Measurements from ENCODE around the gene COPZ2.
"Not testable (repeated sequence)": the region's sequence is repeated elsewhere in the genome, so short reads cannot be mapped to it uniquely, and the experiment has no call there.

Gene COPZ2

DNA sequence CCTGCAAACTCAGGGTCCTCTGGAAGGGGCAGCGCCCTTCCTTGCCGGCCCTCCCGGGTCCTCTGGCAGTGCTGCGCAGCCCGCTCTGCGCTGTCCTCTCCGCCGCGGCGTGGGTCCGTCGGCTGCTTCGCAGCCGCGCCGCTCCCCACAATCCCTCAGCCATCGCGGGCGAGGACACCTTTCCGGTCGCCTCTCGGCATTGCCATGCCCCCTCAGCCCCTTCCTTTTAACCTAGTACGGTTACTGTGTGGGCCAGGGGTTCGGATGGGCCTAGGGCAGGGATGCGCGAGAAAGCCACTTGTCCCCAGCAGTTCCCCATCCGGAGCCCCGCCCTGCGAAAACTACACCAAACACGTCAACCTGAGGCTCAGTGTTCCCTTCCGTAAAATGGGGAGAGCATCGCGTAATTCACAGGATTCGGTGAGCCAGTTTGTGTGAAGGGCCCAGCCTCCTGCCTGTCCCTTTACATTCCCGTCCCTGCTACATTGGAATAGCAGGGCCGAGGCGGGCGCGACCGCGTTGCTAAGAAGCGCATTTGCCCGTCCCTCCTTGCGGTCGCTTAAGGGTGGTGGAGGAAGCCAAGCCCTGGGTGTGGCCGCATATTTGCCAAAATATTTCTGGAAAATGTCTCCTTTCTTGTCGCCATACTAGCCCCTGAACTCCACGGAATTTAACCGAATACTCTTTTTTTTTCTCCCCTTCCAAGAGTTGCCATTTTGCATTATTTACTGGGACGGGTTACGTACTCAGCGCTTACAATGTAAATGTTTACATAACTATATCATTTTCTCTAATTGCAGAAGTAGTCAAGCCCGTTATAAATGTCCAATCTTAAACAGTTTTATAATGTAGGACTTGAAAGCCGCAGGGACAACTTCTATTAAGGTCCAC is 13.2 kb downstream of the COPZ2 start:
- Histone ChIP-seq H3K36me3 (ENCODE audit: control insufficient read depth in 2 of 2, insufficient read depth in 2 of 2, low read length in 2 of 2) (no peaks in the 10 kb centered on the region), H3K9ac (ENCODE audit: low read depth in 1 of 2, low read length in 2 of 2) (peak overlapping the region; percentile 2 to 63), H3K27me3 (ENCODE audit: control insufficient read depth in 2 of 2, insufficient read depth in 2 of 2, low read length in 2 of 2) (peaks cover 2 to 3% of the 10 kb centered on the region in 2 donors), H3K9me3 (ENCODE audit: control insufficient read depth in 2 of 2, low read length in 2 of 2) (no peaks in the 10 kb centered on the region), H3K4me3 (ENCODE audit: low read length in 2 of 2) (peak overlapping the region; percentile 59 to 80), H3K27ac (ENCODE audit: low read depth in 2 of 2, low read length in 2 of 2) (peak overlapping the region; percentile 38 to 45), H3K4me1 (ENCODE audit: control insufficient read depth in 2 of 2, insufficient read depth in 2 of 2, low read length in 2 of 2) (peaks cover 35% of the 10 kb centered on the region in 2 donors)

DNA sequence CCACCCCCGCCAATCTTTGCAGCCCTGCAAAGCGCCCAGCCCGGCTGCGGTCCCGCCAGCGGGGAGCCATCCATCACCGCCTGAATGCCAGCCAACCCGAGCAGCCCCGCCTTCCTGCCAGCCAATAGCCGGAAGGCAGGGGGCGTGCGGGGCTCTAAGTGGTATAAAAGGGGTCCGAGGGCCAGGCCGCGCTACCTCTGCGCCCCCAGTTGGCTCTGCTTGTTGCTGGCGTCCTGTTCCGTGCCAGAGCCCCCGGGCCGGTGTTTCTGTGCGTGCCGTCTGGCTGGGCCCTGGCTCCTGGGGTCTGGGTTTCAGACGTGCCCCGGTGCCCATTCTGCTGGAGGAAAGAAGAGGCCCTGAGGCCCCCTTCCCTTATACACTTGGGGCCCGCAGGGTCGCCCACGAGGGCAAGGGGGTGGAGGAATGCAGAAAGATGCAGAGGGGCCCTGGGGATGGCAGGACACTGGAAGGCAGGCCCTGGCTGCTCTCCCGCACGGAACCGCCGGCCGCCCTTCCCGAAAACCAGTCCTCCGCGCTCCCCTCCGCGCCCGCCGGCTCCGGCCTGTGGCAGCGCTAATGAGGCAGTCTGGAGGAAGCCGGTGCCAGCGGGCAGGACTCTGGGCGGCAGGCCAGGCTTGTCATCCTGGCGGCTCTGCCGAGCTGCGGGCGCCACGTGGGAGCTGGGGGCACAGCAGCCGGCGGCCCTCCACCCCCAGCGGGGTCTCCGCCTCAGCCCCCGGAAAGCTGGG is 14.0 kb downstream of the COPZ2 start:
- Histone ChIP-seq H3K27me3 (ENCODE audit: control insufficient read depth in 2 of 2, insufficient read depth in 2 of 2, low read length in 2 of 2) (peaks cover 3 to 5% of the 10 kb centered on the region in 2 donors), H3K36me3 (ENCODE audit: control insufficient read depth in 2 of 2, insufficient read depth in 2 of 2, low read length in 2 of 2) (no peaks in the 10 kb centered on the region), H3K4me3 (ENCODE audit: low read length in 2 of 2) (peak overlapping the region; percentile 59 to 80), H3K4me1 (ENCODE audit: control insufficient read depth in 2 of 2, insufficient read depth in 2 of 2, low read length in 2 of 2) (peaks cover 35% of the 10 kb centered on the region in 2 donors), H3K9ac (ENCODE audit: low read depth in 1 of 2, low read length in 2 of 2) (peak overlapping the region in 1 of 2 donors; percentile 63), H3K9me3 (ENCODE audit: control insufficient read depth in 2 of 2, low read length in 2 of 2) (no peaks in the 10 kb centered on the region), H3K27ac (ENCODE audit: low read depth in 2 of 2, low read length in 2 of 2) (peak overlapping the region; percentile 38 to 45)

DNA sequence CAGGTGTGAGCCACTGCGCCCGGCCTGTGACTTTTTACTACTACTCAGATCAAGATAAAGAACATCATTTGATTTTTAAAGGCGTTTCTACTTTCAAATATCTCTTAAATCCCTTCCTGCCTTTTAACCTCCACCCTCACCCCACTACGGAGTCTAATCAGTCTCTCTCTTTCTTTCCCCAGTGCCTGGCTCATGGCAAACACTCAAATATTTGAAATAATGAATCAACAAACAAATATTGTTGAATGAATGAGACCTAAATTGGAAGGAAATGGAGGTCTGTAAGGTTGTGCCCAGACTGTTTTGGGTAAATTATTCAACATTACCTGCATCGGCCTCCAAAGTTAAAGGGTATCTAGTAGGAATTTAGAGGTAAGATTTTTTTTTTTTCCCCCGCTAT is 14.7 kb downstream of the COPZ2 start:
- H3K9ac ChIP-seq (ENCODE audit: low read depth in 1 of 2, low read length in 2 of 2) = no peak overlapping the region
- H3K27ac ChIP-seq (ENCODE audit: low read depth in 2 of 2, low read length in 2 of 2) = no peak overlapping the region
- peaks cover 3 to 5% of the 10 kb centered on the region in 2 donors for H3K27me3 ChIP-seq (ENCODE audit: control insufficient read depth in 2 of 2, insufficient read depth in 2 of 2, low read length in 2 of 2)
- H3K4me1 ChIP-seq (ENCODE audit: control insufficient read depth in 2 of 2, insufficient read depth in 2 of 2, low read length in 2 of 2) = peaks cover 35% of the 10 kb centered on the region in 2 donors
- no peak overlapping the region for H3K4me3 ChIP-seq (ENCODE audit: low read length in 2 of 2)
- H3K9me3 ChIP-seq (ENCODE audit: control insufficient read depth in 2 of 2, low read length in 2 of 2) = no peaks in the 10 kb centered on the region
- H3K36me3 ChIP-seq (ENCODE audit: control insufficient read depth in 2 of 2, insufficient read depth in 2 of 2, low read length in 2 of 2) = no peaks in the 10 kb centered on the region

DNA sequence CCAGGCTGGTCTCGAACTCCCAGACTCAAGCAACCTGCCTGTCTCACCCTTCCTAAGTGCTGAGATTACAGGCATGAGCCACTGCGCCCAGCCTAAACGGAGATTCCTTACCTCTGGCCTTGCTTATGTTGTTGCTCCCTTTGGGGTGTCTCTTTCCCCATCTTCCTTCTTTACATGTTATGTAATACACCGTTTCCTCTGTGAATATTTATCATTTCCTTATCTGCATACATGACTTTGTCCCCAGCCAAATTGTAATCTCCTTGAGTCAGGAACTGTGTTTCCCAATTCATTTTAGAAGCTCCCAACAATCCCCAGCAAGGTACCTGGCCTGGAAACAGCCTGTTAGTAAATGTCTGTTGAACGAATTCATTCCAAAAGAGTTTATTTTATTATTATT is 15.7 kb downstream of the COPZ2 start:
- H3K9ac ChIP-seq (ENCODE audit: low read depth in 1 of 2, low read length in 2 of 2) = no peak overlapping the region
- H3K4me1 ChIP-seq (ENCODE audit: control insufficient read depth in 2 of 2, insufficient read depth in 2 of 2, low read length in 2 of 2) = peaks cover 33% of the 10 kb centered on the region in 2 donors
- no peak overlapping the region for H3K4me3 ChIP-seq (ENCODE audit: low read length in 2 of 2)
- no peaks in the 10 kb centered on the region for H3K9me3 ChIP-seq (ENCODE audit: control insufficient read depth in 2 of 2, low read length in 2 of 2)
- no peak overlapping the region for H3K27ac ChIP-seq (ENCODE audit: low read depth in 2 of 2, low read length in 2 of 2)
- no peaks in the 10 kb centered on the region for H3K36me3 ChIP-seq (ENCODE audit: control insufficient read depth in 2 of 2, insufficient read depth in 2 of 2, low read length in 2 of 2)
- H3K27me3 ChIP-seq (ENCODE audit: control insufficient read depth in 2 of 2, insufficient read depth in 2 of 2, low read length in 2 of 2) = peaks cover 3 to 5% of the 10 kb centered on the region in 2 donors

DNA sequence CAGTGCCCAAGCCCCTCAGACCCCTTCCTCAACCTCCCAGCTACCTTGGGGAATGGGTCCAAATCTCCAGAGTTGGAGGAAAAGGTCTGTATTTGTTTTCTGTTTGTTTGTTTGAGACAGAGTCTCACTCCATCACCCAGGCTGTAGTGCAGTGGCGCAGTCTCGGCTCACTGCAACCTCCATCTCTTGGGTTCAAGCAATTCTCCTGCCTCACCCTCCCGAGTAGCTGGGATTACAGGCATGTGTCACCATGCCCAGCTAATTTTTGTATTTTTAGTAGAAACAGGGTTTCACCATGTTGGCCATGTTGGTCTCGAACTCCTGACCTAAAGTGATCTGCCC is 19.8 kb downstream of the COPZ2 start:
- peaks cover 8 to 18% of the 10 kb centered on the region in 2 donors for H3K27me3 ChIP-seq (ENCODE audit: control insufficient read depth in 2 of 2, insufficient read depth in 2 of 2, low read length in 2 of 2)
- not testable (repeated sequence) for H3K36me3 ChIP-seq (ENCODE audit: control insufficient read depth in 2 of 2, insufficient read depth in 2 of 2, low read length in 2 of 2); H3K4me1 ChIP-seq (ENCODE audit: control insufficient read depth in 2 of 2, insufficient read depth in 2 of 2, low read length in 2 of 2); H3K9me3 ChIP-seq (ENCODE audit: control insufficient read depth in 2 of 2, low read length in 2 of 2); H3K4me3 ChIP-seq (ENCODE audit: low read length in 2 of 2); H3K27ac ChIP-seq (ENCODE audit: low read depth in 2 of 2, low read length in 2 of 2); H3K9ac ChIP-seq (ENCODE audit: low read depth in 1 of 2, low read length in 2 of 2)

DNA sequence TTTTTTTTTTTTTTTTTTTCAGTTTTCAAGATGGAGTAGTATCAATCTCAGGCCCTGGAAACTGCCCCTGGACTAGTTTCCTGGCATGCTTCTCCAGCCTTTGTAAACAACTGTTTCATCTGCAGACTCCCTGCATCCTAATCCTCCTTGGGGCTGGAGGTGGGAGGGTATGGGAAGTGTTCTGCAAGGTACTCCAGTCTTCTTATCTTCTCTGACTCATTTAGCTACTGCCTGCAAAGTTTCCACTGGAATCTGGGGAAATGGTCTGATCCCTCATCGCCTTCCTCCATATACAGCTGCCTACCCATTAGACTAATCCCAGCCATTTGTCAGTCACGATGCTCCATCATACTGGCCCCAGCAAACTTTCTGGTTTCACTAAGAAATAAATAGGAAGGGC is 21.5 kb downstream of the COPZ2 start:
- Histone ChIP-seq H3K9me3 (ENCODE audit: control insufficient read depth in 2 of 2, low read length in 2 of 2) (no peaks in the 10 kb centered on the region), H3K36me3 (ENCODE audit: control insufficient read depth in 2 of 2, insufficient read depth in 2 of 2, low read length in 2 of 2) (no peaks in the 10 kb centered on the region), H3K27ac (ENCODE audit: low read depth in 2 of 2, low read length in 2 of 2) (no peak overlapping the region), H3K4me3 (ENCODE audit: low read length in 2 of 2) (no peak overlapping the region), H3K27me3 (ENCODE audit: control insufficient read depth in 2 of 2, insufficient read depth in 2 of 2, low read length in 2 of 2) (peaks cover 15 to 27% of the 10 kb centered on the region in 2 donors), H3K9ac (ENCODE audit: low read depth in 1 of 2, low read length in 2 of 2) (no peak overlapping the region), H3K4me1 (ENCODE audit: control insufficient read depth in 2 of 2, insufficient read depth in 2 of 2, low read length in 2 of 2) (peaks cover 5 to 9% of the 10 kb centered on the region in 2 donors)

DNA sequence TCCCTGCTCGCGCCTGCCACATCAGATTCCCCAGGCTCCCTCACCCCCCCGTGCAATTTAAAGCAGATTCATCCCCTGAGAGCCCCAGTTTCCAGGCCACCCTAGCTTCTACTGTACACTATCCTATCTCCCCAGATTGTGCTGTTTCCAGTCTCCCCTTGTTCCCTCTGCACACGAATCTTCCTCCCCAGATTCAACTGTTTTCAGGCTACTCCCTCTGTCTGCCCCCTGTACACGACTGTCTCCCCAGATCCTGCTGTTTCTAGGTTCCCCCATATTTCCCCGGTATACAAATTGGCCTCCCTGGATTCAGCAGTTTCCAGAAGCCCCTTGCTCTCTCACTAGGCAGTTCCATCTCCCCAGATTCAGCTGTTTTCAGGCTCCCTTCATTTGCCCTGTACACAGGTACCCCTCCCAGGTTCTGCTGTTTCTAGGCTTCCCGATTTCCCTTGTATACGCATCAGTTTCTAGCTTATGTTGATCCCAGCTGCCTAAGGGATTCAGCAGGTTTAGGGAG is 22.9 kb downstream of the COPZ2 start:
- peaks cover 5 to 9% of the 10 kb centered on the region in 2 donors for H3K4me1 ChIP-seq (ENCODE audit: control insufficient read depth in 2 of 2, insufficient read depth in 2 of 2, low read length in 2 of 2)
- H3K9ac ChIP-seq (ENCODE audit: low read depth in 1 of 2, low read length in 2 of 2) = no peak overlapping the region
- no peak overlapping the region for H3K27ac ChIP-seq (ENCODE audit: low read depth in 2 of 2, low read length in 2 of 2)
- peaks cover 15 to 25% of the 10 kb centered on the region in 2 donors for H3K27me3 ChIP-seq (ENCODE audit: control insufficient read depth in 2 of 2, insufficient read depth in 2 of 2, low read length in 2 of 2)
- H3K36me3 ChIP-seq (ENCODE audit: control insufficient read depth in 2 of 2, insufficient read depth in 2 of 2, low read length in 2 of 2) = no peaks in the 10 kb centered on the region
- no peaks in the 10 kb centered on the region for H3K9me3 ChIP-seq (ENCODE audit: control insufficient read depth in 2 of 2, low read length in 2 of 2)
- H3K4me3 ChIP-seq (ENCODE audit: low read length in 2 of 2) = no peak overlapping the region

DNA sequence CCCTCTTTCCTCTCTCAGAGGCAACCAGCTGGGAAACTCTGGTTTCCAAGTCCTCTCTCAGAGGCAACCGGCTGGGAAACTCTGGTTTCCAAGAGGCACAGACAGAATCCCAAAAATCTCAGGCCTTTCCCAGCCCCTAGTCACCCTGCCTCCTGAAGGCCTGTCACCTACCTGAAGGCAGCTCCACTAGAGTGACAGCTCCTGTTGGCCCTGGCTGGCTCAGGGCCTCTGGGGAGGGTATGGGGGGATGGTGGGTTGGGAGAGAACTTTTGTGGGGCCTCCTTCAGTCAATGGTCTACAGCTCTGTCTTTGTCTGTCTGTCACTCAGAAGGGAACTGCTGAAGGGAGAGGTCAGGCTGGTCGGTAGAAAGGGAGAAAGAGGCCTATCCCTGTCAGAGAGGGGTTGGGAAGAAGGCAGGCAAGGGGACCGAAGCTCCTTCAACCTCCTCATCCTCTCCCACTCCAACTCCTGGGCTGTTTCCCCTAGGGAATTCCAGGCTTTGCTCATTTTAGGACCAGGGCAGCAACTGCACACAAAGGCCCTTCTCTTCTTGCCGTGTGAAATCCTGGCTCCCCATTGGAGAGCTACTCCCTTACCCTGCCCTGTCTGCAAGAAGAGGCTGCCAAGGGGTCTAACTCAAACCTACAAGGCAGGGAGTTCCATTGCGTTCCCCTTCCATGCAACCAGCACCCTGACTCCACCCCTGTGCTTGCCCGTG is 23.6 kb downstream of the COPZ2 start:
- Histone ChIP-seq H3K27me3 (ENCODE audit: control insufficient read depth in 2 of 2, insufficient read depth in 2 of 2, low read length in 2 of 2) (peaks cover 15 to 23% of the 10 kb centered on the region in 2 donors), H3K4me1 (ENCODE audit: control insufficient read depth in 2 of 2, insufficient read depth in 2 of 2, low read length in 2 of 2) (peaks cover 5 to 9% of the 10 kb centered on the region in 2 donors), H3K4me3 (ENCODE audit: low read length in 2 of 2) (no peak overlapping the region), H3K9me3 (ENCODE audit: control insufficient read depth in 2 of 2, low read length in 2 of 2) (no peaks in the 10 kb centered on the region), H3K27ac (ENCODE audit: low read depth in 2 of 2, low read length in 2 of 2) (no peak overlapping the region), H3K9ac (ENCODE audit: low read depth in 1 of 2, low read length in 2 of 2) (no peak overlapping the region), H3K36me3 (ENCODE audit: control insufficient read depth in 2 of 2, insufficient read depth in 2 of 2, low read length in 2 of 2) (no peaks in the 10 kb centered on the region)

DNA sequence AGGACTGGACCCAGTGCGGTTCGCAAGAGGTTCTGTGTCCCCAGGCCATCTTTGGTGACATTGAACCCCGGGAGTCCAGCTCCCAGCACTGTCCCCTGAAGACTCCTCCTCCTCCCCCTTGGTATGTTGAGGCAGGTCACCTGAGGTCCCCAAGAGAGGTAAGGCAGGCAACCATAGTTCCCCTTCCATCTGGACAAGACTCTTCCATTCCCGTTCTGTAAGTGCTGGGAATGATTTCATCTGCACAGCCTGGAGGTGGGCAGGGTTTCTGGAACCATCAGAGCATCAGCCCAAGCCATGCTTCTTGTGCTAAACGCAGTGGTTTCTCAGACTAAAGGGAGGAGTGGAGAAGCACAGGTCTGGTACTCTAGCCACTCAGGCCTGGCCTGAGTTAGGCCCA is 24.9 kb downstream of the COPZ2 start:
- H3K36me3 ChIP-seq (ENCODE audit: control insufficient read depth in 2 of 2, insufficient read depth in 2 of 2, low read length in 2 of 2) = no peaks in the 10 kb centered on the region
- H3K27me3 ChIP-seq (ENCODE audit: control insufficient read depth in 2 of 2, insufficient read depth in 2 of 2, low read length in 2 of 2) = peaks cover 15 to 23% of the 10 kb centered on the region in 2 donors
- H3K9ac ChIP-seq (ENCODE audit: low read depth in 1 of 2, low read length in 2 of 2) = no peak overlapping the region
- peaks cover 5 to 9% of the 10 kb centered on the region in 2 donors for H3K4me1 ChIP-seq (ENCODE audit: control insufficient read depth in 2 of 2, insufficient read depth in 2 of 2, low read length in 2 of 2)
- no peaks in the 10 kb centered on the region for H3K9me3 ChIP-seq (ENCODE audit: control insufficient read depth in 2 of 2, low read length in 2 of 2)
- no peak overlapping the region for H3K4me3 ChIP-seq (ENCODE audit: low read length in 2 of 2)
- no peak overlapping the region for H3K27ac ChIP-seq (ENCODE audit: low read depth in 2 of 2, low read length in 2 of 2)
